GM19397 (cell line): ENCODE data around the gene PKD2L1.

ENCODE experiments used
- ATAC-seq: cut with Tn5 transposase; IDR thresholded peaks from one replicate; pipeline ENCODE4 v1.9.1; 2021; ENCODE audit warnings: mild to moderate bottlenecking, moderate library complexity; ENCODE audit not compliant: unreplicated experiment

PKD2L1 gene

DNA sequence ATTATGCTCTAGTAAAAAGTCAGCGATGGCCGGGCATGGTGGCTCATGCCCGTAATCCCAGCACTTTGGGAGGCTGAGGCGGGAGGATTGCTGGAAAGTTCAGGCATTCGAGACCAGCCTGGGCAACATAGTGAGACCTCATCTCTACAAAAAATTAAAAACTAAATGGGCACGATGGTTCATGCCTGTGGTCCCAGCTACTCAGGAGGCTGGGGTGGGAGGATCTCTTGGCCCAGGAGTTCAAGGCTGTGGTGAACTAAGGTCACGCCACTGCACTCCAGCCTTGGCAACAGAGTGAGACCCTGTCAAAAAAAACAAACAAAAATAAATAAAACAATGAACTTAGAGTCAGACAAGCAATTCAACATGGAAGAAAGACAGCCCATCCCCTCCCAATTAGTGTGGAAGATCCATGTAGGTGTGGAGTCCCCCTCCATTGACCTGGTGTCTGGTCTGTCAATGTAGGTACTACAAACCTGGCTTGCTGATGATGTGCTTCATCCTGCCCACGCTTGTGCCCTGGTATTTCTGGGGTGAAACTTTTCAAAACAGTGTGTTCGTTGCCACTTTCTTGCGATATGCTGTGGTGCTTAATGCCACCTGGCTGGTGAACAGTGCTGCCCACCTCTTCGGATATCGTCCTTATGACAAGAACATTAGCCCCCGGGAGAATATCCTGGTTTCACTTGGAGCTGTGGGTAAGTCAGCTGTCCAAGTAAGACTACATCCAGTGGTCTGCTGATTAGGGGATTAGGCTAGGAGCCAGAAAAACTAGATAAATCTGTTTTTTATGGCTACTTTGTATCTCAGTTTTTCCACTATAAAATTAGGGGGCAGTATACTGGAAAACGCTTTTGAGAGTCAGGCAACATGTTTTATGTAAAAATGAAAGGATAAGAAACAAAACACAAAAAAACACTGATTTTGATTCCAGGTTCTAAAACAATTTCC is 26.3 kb upstream of the PKD2L1 start:
- ATAC-seq = no peak

DNA sequence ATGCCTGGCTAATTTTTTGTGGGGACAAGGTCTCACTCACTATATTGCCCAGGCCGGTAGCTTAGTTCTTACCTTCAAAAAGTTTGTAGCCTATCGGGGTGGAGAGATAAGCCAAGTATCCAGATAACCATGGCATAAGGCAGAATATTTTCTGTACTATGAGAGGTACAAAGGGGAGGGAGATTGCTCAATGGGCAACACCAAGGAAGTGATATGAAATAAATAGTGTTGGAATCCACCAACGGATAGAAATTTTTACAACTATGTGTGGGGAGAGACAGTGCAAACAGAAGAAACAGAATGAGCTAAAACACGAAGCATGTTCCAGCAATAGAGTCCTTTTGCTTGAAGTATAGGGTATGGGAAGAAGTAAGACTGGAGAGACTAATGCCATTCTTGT is 25.1 kb upstream of the PKD2L1 start:
- ATAC-seq = no peak

DNA sequence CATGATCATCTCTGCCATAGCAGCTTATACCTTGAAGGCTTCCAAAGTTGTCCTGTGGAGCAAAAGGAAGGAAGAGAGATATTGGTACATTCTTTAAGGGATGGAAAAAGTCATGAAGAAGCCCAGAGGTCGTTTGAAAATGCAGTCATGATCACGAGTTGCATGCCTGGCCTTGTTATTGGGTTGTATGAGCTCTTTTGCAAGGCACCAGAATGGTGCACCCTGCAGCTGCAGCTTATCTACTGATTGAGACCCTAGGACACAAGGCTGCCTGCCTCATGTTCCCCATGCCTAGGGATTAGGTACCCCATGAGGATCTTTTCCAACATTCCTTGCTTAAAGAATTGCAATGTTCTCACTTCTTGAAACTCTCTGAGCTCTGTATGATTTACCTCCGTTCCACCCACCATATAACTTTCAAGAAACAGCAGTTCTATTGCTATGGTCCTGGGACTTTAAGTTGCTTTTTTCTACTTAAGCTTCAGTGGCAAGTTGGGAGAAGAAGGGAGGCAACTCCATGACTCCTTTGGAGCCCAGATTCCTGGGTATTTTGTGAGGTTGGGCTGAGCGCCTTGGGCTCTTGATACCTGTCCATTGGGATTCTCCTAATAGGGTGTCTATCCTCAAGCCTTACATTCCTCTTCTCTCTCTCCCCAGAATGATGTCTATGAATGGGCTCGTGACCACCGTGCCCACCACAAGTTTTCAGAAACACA is 23.9 kb upstream of the PKD2L1 start:
- ATAC-seq = no peak

DNA sequence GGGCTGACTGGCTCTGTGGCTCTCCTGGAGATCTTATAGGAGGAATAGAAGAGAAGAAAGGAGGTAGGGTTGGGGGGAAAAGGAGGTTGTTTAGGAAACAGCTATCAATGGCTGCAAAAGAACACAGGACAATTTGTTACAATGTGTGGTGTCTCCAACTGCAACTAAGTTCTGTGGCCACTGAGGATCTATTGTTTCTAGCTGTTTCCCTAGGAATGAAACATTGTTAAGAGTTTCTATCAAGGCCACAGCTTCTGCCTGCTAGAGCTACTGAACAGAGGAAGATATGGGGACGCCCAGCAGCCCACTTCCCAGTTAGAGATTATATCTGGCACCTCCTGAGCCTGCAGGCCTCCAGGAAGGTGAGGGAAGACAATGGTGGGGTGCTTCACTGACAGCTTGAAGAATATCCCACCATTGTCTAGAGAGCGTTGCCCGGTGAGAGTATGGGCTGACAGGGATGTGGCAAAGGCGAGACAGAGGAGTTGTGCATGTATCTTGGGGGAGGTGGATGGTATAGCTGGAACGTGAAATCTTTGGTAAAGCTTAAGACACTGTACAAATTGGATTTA is 21.0 kb upstream of the PKD2L1 start:
- ATAC-seq = no peak

DNA sequence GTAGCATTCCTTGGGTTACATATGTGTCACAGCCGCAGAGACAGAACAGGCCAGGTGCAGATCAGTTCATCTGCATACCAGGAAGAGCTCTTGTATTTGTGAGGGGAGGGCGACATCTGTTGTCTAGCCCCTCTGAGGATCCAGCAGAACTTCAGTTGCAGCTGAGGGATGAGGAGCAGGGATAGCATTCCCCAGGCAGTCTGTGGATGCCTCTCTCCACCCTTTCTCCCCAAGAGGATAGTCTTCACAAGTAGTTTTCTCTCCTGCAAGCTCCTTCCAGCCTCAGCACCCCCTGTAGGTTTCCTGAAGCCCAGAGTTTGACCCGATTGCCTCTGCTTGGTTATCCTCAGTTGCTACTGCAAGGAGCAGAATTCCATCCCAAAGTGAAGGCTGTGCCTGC is 19.6 kb upstream of the PKD2L1 start:
- no peak for ATAC-seq

DNA sequence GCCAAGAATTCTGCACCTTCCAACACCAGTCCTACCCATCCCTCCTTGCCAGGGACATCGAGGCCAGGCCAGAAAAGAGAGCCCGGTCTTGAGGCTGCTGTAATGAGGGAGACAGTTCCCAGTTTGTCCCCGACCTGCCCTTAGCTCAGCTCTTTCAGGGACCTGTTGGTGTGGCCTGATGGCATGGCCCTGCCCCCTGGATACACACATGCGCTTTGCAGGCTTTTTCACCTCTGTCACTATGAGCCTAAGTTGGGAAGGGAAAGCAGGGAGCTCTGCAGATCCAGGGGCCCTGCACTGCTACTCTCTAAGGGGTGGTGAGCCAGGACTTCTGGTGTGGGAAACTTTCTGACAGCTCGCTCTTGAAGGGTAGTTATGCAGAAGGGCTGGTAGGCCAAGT is 19.1 kb upstream of the PKD2L1 start:
- ATAC-seq = no peak

DNA sequence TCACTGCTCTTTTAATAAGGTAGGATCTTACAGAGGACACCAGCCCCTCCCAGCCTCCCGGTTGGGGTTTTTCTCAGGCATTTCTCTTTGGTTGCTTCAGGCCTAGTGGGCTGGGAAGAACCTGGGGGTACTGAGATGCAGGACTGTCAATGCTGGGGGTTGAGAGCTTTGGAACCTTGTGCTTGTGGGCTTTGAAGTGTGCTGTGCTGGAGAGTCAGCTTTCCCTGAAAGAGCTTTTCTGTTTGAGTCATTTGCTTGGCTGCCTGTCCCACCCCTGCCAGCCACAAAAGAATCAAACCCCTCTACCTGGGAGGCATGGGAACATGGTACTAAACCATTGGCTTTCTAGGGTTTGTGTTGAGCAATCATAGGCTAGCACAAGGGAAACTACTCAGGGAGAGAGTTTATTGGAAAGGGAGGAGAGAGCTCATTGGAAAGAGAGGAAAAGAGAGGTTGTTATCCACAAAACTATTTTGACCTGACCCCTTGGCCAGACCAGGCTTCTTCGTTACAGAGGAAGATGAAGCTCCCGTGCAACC is 18.4 kb upstream of the PKD2L1 start:
- no peak for ATAC-seq

DNA sequence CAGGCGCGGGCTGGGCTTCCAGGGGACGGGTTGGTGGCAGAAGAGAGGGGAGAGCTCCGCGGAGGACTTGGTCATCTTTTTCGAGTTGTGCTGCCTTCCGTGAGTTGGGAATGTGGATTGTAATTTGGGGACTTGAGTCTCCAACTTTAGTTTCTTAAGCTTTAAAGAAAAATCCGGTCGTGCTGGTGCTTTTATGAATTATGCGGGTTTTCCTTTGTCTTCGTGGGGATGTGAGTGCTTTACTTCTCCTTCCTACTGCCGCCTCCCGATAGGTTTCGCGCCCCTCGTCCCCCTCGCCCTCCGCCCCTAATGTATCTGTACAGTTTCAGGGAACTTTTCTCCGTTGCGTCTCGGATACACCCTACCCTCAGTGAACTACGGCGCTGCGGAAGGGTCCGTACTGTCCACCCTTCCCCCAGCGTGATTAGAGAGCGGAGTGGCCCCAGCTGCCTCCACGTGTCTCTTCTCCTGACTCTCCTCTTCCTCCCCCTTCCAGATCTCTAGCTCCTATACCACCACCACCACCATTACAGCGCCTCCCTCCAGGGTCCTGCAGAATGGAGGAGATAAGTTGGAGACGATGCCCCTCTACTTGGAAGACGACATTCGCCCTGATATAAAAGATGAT is 17.7 kb upstream of the PKD2L1 start:
- ATAC-seq = no peak

DNA sequence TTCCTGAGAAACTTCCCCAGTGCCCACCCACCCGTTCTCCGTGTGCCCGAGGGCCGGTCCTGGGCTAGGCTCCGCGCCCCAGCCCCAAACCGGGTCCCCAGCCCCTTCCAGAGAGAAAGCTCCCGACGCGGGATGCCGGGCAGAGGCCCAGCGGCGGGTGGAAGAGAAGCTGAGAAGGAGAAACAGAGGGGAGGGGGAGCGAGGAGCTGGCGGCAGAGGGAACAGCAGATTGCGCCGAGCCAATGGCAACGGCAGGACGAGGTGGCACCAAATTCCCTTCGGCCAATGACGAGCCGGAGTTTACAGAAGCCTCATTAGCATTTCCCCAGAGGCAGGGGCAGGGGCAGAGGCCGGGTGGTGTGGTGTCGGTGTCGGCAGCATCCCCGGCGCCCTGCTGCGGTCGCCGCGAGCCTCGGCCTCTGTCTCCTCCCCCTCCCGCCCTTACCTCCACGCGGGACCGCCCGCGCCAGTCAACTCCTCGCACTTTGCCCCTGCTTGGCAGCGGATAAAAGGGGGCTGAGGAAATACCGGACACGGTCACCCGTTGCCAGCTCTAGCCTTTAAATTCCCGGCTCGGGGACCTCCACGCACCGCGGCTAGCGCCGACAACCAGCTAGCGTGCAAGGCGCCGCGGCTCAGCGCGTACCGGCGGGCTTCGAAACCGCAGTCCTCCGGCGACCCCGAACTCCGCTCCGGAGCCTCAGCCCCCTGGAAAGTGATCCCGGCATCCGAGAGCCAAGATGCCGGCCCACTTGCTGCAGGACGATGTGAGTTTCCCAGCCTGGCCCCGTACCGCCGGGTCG is 16.9 kb upstream of the PKD2L1 start, which contains the start of gene SCD:
Gene SCD (plus strand): TSS at position 469 of the 803 bp plus-strand sequence. CDS start 272 bp downstream, at position 741.
- ATAC-seq = peak; percentile 87

DNA sequence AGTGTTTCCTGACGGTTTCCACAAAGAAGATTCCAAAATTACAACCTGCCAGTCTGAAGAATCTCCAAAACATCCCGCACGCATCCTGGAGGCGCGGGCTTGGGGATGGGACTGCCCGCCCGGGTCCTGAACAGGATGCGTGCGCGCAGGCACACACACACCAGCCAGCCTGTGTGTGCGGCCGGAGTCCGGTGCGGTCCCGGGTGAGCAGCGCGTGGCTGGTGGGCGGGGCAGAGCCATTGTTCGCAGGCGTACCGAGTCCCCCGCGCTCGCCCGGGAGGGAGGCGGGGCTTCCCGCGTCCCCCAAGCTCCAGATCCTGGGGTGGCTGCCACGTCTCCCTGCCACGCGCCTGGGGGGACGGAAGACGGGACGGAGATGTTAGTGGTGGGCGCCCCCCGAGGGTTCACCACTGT is 16.3 kb upstream of the PKD2L1 start:
- peak; percentile 44 for ATAC-seq

DNA sequence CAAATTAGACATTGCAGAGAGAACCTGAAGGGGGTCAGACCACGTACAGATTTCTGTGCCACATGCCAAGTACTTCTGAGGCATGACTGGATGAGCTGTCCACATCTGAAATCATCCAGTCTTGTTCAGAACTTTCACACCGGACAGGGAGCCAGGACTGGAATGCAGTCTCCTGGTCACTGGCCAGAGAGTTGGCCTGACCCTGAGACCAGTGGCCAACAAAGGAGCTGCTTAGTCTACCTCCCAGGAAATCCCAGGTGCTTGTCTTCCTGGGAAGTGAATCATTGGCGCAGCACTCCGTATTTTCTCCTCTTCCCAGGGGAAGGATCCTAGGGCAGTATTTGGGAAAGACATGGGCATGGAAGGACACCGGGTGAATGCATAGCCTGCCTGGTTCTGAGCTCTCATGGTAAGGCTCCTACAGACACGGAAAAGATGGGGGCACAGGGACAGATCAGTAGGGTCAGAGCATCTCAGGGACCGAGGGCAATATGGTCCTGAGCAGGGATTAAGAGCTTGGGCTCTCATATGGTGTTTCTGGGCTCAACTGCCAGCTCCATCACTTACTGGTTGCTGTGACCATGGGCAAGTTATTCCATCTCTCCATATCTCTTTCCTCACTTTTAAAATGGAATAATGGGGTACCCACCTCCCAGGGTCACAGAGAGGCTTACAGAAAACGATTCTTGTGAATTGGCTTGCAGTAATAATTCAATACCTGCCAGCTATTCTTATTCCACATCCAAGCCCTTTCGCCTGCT is 15.7 kb upstream of the PKD2L1 start:
- no peak for ATAC-seq

DNA sequence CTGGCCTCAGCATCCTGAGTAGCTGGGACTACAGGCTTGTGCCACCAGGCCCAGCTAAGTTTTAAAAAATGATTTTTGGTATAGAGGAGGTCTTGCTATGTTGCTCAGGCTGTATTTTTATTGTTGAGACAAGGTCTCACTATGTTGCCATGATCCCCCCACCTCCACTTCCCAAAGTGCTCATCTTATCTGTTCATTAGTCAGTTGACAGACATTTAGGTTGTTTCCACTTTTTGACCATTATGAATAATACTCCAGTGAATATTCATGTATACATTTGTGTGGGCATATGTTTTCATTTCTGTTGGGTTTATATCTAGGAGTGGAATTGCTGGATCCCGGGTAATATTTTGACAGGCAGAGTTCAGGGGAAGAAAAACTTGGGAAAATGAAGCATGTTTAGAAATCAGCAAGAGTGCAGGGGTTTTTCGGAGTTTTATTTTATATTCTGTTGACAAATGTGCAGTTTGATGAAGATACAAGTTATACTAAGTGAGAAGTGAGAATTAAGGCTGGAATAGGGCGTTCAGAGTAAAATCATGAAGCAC is 14.3 kb upstream of the PKD2L1 start:
- no peak for ATAC-seq

DNA sequence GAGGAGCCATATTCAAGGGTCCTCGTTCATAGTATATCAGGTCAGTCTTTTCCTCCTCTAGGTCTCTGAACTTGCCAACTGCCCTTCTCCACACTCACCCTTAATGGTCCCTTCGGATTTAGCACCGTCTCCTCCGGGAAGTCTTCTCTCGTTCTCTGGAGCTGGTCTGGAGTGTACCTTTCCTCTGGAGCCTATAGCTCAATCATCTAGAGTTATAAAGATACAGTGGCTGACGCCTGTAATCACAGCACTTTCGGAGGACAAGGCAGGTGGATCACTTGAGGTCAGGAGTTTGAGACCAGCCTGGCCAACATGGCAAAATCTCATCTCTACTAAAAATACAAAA is 12.6 kb upstream of the PKD2L1 start:
- no peak for ATAC-seq

DNA sequence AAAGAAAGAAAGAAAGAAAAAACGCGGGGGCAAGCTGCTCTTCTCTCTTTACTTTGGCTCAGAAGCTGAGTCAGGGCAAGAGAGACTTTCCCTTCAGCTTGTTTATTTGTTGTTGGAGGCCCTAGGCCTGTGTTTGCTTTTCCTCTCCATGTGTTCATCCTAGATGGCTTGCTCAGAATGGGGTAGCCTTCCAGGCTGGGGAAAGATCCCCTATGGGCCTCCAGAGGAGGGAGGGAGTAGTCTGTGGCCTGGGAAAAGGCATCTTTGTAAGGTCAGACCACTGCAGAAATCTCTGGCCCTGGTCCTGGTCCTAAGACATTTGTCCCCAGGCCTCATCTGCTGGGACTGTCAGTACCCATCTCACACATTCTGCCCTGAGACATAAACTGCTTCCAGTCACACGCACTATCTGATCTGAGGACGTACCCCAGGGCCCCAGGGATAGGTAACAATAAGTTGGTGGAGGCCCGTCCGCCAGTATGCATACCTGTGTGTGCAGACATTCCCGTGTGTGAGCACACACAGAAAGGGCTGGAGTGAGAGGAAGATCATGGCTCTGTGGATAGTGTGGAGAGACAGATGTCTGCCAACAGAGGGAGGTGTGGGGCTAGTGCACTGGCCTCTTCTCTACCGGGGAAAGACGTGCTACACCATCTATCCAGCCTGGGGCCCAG is 12.1 kb upstream of the PKD2L1 start:
- no peak for ATAC-seq

DNA sequence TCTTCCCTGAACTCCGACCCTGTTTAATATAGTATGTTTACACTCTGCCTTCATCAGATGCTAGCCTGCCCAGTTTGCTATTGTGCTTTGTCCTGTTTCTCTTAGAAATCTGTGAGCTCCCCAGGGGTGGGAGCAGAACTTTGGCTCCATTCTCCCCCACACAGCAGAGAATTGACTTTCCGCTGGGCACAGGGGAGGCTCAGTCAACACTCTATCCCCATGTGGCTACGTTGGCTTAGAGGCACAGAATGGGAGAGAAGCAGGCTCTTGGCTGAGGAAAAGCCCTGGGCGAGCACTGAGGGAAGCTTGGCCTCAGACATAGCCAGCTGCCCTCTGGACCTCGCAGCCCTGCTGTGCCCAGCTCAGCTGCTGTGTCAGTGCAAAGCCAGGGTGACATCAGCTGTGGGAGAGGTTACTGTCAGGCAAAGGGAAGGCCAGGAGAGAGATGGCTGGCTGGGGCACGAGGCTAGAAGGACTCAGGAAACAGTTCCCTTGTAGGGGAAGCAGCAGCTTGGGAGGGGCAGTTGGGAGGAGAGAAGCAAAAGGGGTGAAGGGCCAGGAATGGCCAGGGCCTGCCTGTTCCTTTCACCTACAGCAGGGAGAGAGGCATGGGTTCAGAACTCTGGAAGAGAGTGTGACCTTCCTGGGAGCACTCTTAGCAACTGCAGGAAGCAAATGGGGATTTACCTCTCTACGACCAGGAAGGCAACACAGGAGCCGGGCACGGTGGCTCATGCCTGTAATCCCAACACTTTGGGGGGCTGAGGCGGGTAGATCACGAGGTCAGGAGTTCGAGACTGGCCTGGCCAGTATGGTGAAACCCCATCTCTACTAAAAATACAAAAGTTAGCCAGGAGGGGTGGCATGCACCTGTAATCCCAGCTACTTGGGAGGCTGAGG is 11.2 kb upstream of the PKD2L1 start:
- ATAC-seq = no peak

DNA sequence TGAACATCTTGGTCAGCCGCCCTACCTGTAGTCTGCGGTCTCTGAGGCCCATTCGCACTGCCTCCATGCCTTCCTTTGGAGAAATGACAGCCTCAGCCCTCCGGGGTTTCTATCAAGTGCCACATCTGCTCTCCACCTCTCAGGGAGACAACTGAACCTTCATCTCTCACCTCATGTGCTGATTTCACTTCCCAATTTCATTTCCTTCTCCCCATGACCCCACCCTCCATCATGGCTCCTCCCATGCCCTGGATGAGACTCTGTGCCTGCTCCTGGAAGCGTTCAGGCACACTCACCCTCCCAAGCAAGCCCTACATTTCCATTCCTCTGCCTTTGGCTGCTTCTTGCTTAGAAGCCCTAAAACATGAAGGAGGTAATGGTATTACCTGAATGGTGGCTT is 9.2 kb upstream of the PKD2L1 start:
- ATAC-seq = no peak

DNA sequence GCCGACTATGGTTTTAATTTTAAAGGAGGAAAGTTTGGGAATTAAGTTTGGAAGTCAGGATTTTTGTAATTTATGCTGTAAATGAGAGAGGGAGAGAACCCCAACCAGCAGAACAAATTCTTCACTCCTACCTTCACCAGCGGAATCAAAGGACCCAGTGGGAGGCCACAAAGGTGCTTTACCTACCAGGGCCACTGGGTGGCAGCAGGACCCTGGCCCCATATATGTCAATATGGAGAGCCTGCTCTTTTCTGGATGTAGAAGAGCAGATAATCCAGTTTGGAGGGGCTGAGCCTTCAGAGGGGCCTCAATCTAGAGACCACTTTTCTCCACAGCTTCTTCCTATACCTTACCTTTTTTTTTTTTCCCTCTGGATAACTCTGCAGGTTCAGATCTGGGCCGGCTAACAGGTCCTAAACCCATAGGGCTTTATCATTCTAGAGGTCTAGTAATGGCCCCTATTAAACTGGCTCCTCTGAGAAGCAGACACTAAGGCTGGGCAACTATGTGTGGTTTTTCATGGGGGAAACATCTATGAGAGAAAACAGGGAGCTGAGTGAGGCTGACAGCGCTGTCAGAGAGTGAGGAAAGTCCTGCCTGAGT is 8.5 kb upstream of the PKD2L1 start:
- ATAC-seq = peak; percentile 46
